Measurements from ENCODE around the gene SHISA4. TPM values are rescaled to one million over a fixed set of nuclear protein-coding genes. Genes with fewer than 3 reads are reported as not detected.

Gene SHISA4
- total and polyA plus RNA-seq, 2 donors from 2014 or later = 10.4 to 37.6 TPM

- FAIRE-seq (no peak), DNase-seq (peak; percentile 91 to 95 (median 93))
- Histone ChIP-seq H3K27me3 (ENCODE audit: control insufficient read depth, insufficient read depth, low read length) (no peaks in the 10 kb centered on the region), H3K9ac (ENCODE audit: low read length in 3 of 3) (no peak overlapping the region), H3K36me3 (ENCODE audit: control insufficient read depth in 2 of 3, insufficient read depth in 3 of 3, low read length in 3 of 3) (no peaks in the 10 kb centered on the region), H3K4me3 (ENCODE audit: low read length in 3 of 3) (peak overlapping the region in 1 of 3 donors; percentile 43), H3K4me1 (ENCODE audit: control insufficient read depth in 2 of 3, insufficient read depth in 2 of 3, low read depth in 1 of 3, low read length in 3 of 3) (peaks cover 0 to 5% (median 0%) of the 10 kb centered on the region in 3 donors), H3K27ac (ENCODE audit: low read depth in 2 of 2, low read length in 2 of 2) (no peak overlapping the region), H3K9me3 (ENCODE audit: control insufficient read depth in 2 of 3, insufficient read depth in 1 of 3, low read length in 3 of 3) (no peaks in the 10 kb centered on the region)
- intact Hi-C loops (cut with DNase I) = loop anchor here (5.0 kb wide), 1 partner anchor 61 kb away; the partner anchor contains the start of gene TIMM17A
- peak; percentile 91 for TF ChIP-seq CTCF (IDR thresholded peaks at IDR 0.05; ENCODE audit: borderline replicate concordance, extremely low read depth, insufficient read depth)
Measured at GRCh38 chr1:201895913-201896807, 7.5 kb downstream of the SHISA4 start.

GRCh38 chr1:201896951-201897391 is 8.3 kb downstream of the SHISA4 start:
- Histone ChIP-seq H3K27me3 (ENCODE audit: control insufficient read depth, insufficient read depth, low read length) (no peaks in the 10 kb centered on the region), H3K9ac (ENCODE audit: low read length in 3 of 3) (no peak overlapping the region), H3K4me1 (ENCODE audit: control insufficient read depth in 2 of 3, insufficient read depth in 2 of 3, low read depth in 1 of 3, low read length in 3 of 3) (peaks cover 0 to 5% (median 0%) of the 10 kb centered on the region in 3 donors), H3K9me3 (ENCODE audit: control insufficient read depth in 2 of 3, insufficient read depth in 1 of 3, low read length in 3 of 3) (no peaks in the 10 kb centered on the region), H3K4me3 (ENCODE audit: low read length in 3 of 3) (no peak overlapping the region), H3K36me3 (ENCODE audit: control insufficient read depth in 2 of 3, insufficient read depth in 3 of 3, low read length in 3 of 3) (no peaks in the 10 kb centered on the region), H3K27ac (ENCODE audit: low read depth in 2 of 2, low read length in 2 of 2) (no peak overlapping the region)
- FAIRE-seq (no peak), DNase-seq (no peak)
- intact Hi-C loops (cut with DNase I) = loop anchor here (5.0 kb wide), 1 partner anchor 60 kb away; the partner anchor contains the start of gene TIMM17A
- TF ChIP-seq CTCF (IDR thresholded peaks at IDR 0.05; ENCODE audit: borderline replicate concordance, extremely low read depth, insufficient read depth) = no peak

GRCh38 chr1:201898240-201898894 is 9.7 kb downstream of the SHISA4 start:
- H3K4me1 ChIP-seq (ENCODE audit: control insufficient read depth in 2 of 3, insufficient read depth in 2 of 3, low read depth in 1 of 3, low read length in 3 of 3) = peaks cover 0 to 5% (median 0%) of the 10 kb centered on the region in 3 donors
- H3K4me3 ChIP-seq (ENCODE audit: low read length in 3 of 3) = no peak overlapping the region
- H3K27ac ChIP-seq (ENCODE audit: low read depth in 2 of 2, low read length in 2 of 2) = no peak overlapping the region
- intact Hi-C loops (cut with DNase I) = loop anchor here (5.0 kb wide), 1 partner anchor 59 kb away; the partner anchor contains the start of gene TIMM17A
- H3K9me3 ChIP-seq (ENCODE audit: control insufficient read depth in 2 of 3, insufficient read depth in 1 of 3, low read length in 3 of 3) = no peaks in the 10 kb centered on the region
- H3K27me3 ChIP-seq (ENCODE audit: control insufficient read depth, insufficient read depth, low read length) = no peaks in the 10 kb centered on the region
- H3K9ac ChIP-seq (ENCODE audit: low read length in 3 of 3) = no peak overlapping the region
- FAIRE-seq = no peak
- DNase-seq = no peak
- TF ChIP-seq CTCF (IDR thresholded peaks at IDR 0.05; ENCODE audit: borderline replicate concordance, extremely low read depth, insufficient read depth) = no peak
- H3K36me3 ChIP-seq (ENCODE audit: control insufficient read depth in 2 of 3, insufficient read depth in 3 of 3, low read length in 3 of 3) = no peaks in the 10 kb centered on the region
